Left cardiac atrium (tissue), 4 donors: ENCODE results near the gene NXPH3. TPM values are rescaled to one million over a fixed set of nuclear protein-coding genes. Genes with fewer than 3 reads are reported as not detected.
A peak's percentile ranks its signal among the peaks of the same experiment; 100 is the strongest.

Source experiments
- ATAC-seq, 2 donors: fragments of 200-7000 bp; cut with Tn5 transposase; one replicate each; pipeline ENCODE4 v1.9.1; 2020; ENCODE audit warnings: mild to moderate bottlenecking in 2 of 2, moderate library complexity in 2 of 2
- DNase-seq: peaks from one replicate; pipeline ENCODE4 v3.0.0-alpha.2; 2020
- intact Hi-C, 2 donors: fragments of 100-400 bp; cut with DNase I; formaldehyde crosslinking; loops; one replicate each; pipeline versions ENCODE4 v1.14.1 to v1.15.1; 2022 to 2023
- total RNA-seq, 2 donors: library from RNA; stranded (reverse); fragmentation: NEBNext Ultra II Directional; extraction: Animal tissue kit (Norgen Biotek cat#: 25700); gene quantifications; one replicate each; pipeline ENCODE4 v1.2.1, GENCODE V29; 2021
- donor health status: DM: no; HTN: yes; CAD: no.
- donor health status: DM: no; HTN: yes; CAD: no; lungs with severe emphysema.
- donor health status: DM: yes; HTN: yes; CAD: no.
- donor health status: Dilated cardiomyopathy.

NXPH3 gene
- total RNA-seq, 2 donors from 2014 or later = 3.6 to 6.5 TPM

DNA sequence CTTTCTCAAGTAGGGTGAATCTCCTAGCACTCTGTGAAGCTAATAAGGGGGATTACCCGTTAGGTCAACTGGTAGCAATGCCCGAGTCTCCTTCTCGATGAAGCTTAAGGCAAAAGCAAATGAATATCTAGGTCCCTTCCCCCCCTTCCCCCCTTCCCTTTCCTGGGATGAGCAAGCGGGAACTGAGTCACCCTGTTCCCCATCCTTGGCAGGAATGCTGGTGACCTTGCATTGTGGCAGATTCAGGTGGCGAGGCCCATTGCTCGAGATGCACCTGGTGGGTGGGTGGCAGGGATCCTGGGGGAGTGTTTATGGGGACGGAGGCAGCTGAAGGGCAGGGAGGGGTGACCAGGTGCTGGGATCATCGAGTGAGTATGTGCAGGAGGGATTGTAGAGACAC is 7.1 kb downstream of the NXPH3 start:
- intact Hi-C loops = no loop called here

DNA sequence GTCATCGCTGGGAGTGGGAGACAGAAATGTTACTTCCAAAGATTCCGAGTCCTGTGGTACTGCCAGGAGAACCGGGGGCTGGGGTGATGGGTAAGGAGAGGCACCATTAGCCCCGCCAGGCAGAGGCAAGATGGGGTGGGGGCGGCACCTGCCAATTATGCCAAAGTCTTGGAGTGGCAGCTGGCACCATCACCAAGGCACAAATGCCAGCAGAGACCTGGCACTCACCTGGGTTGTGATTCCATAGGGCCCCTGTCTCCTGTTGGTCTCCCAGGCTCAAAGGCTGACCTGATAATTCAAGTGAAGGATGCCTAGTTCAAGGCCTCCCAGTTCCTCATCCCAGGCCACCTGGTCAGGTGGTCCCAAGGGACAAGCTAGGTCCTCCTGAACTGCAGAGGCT is 7.6 kb downstream of the NXPH3 start:
- no peak for DNase-seq
- no peak for ATAC-seq
- intact Hi-C loops = no loop called here

More for the DNA sequence above, 7.1 kb downstream of the NXPH3 start:
- DNase-seq (no peak), ATAC-seq (no peak)

DNA sequence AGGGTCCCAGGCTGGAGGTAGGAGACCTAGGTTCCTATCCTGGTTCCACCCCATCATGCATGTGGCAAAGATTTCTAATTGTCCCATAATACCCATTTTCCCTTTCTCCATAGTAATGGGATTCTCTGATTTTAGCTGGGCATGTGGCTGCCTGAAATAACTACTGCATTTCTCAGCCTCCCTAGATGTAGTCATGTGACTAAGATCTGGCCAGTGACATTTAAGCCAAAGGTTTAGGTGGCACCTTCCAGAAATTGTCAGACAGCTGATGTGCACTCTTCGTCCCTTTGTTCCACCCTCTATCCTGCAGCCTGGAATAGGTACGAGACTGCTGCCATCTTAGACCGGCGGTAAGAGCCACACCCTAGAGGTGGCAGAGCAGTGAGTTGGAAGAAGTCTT is 8.2 kb downstream of the NXPH3 start:
- intact Hi-C loops = no loop called here
- no peak for ATAC-seq
- no peak for DNase-seq

DNA sequence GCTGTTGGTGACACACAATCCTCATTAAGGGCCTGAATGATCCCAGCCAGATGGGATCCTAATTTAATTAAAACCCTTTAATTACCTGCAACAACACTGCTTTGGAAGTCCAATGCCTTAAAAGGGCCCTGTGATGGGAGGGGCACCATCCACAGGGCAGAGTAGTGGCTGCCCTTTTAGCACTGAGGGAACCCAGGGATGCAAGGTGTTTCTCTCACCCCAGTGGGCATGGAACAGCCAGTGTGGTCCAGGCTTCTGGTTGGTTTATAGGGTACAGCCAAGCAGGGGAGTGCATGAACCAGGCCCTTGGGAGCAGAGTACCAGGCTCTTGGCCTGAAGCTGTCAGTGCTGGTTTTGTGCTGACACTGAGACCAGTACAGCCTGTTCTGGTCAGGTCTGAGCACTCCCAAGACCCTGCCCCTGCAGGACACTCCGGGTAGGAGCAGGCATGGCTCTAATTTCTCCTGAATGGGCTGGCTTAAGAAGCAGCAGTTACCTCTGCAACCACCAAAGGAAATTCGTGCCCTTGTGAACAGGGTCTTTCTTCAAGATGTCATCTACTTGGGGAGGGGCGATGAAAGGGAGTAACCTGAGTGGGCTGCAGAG is 9.9 kb downstream of the NXPH3 start:
- ATAC-seq = no peak
- intact Hi-C loops = no loop called here
- DNase-seq = no peak

GRCh38 chr17:49587366-49588073 is 11.8 kb downstream of the NXPH3 start:
- intact Hi-C loops = no loop called here
- ATAC-seq = no peak
- no peak for DNase-seq

- DNase-seq (no peak), ATAC-seq (no peak)
- intact Hi-C loops = no loop called here
Measured at GRCh38 chr17:49588312-49588711, 12.6 kb downstream of the NXPH3 start.

GRCh38 chr17:49588726-49589576 is 13.3 kb downstream of the NXPH3 start:
- no peak for DNase-seq
- intact Hi-C loops = no loop called here
- no peak for ATAC-seq

DNA sequence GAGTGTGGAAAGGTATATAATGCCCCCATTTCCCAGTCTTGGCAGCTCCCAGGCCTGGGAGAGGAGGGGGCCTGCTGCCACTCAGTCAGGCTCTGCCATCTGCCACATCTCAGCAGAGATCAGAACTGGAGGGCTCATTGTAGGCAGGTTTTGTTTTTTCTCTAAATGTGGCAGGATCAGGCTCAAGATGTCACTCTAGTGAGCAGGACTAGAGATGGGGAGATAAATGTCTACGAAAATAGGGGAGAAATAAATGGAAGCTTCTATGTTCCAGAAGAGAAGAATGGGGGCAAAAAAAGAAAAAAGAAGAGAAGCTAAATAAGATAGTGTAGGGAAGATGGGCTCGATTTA is 13.9 kb downstream of the NXPH3 start:
- intact Hi-C loops = no loop called here
- DNase-seq = no peak
- ATAC-seq = no peak

GRCh38 chr17:49590874-49591273 is 15.2 kb downstream of the NXPH3 start:
- intact Hi-C loops = no loop called here
- DNase-seq (no peak), ATAC-seq (no peak)

- ATAC-seq = no peak
- DNase-seq = no peak
- intact Hi-C loops = no loop called here
Measured at GRCh38 chr17:49592263-49592662, 16.6 kb downstream of the NXPH3 start.

DNA sequence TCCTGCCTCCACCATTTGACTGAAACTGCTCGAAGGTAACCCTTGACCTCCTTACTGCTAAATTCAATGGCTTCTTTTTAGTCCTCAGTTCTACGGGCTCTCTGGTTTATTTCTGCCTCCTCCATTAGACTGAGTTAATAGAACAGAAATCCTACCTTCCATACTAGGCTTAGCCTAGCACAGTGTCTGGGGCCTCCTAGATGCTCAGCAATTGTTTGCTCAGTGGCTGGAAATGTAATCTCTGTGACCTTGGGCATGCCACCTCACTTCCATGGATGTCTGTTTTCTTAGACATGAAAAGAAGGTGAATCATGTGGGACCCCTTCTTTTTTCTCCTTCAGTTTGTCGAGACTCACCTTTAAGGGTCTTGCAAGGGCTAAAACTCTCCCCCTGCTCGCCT is 19.7 kb downstream of the NXPH3 start:
- no peak for ATAC-seq
- no peak for DNase-seq
- intact Hi-C loops = no loop called here

- intact Hi-C loops = no loop called here
- ATAC-seq = no peak
Measured at GRCh38 chr17:49595980-49596379, 20.3 kb downstream of the NXPH3 start.

GRCh38 chr17:49596613-49597244 is 21.1 kb downstream of the NXPH3 start:
- ATAC-seq (no peak), DNase-seq (no peak)
- intact Hi-C loops = no loop called here

More at GRCh38 chr17:49595980-49596379, 20.3 kb downstream of the NXPH3 start:
- no peak for DNase-seq

- ATAC-seq (no peak), DNase-seq (no peak)
- intact Hi-C loops = no loop called here
Measured at GRCh38 chr17:49597436-49597835, 21.8 kb downstream of the NXPH3 start.

DNA sequence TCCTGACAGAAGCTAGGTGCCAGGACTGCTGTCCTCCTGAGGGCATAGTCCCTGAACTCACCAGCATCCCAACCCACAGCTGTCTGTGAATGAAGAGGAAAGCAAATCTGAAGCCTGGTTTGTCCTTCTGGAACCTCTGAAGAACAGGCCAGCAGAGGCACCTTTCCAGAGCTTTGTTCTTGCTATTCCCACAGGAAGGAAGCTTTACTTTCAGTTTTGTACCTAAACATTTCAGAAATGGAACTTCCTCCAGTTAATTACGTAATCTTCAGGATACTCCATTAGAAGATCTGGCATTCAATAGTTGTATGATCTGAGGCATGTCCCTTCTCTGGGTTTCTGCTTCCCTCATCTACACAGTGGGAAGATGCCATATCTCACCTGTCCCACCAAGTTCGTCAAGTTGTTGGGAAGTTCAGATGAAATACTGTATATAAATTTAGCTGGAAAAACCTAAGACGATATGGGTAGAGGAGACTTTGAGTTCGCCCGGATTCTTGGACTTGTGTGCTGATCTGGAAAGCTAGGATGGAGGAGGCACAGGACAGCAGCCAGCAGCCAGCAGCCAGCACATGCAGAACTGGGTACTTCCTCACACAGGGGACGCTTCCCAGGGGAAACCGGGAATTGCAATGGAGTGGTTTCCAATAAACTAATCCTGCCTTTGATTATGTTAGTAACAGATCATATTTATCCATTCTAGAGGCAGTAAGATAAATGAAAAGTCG is 22.4 kb downstream of the NXPH3 start:
- ATAC-seq = peak in 1 of 2 donors; percentile 14
- DNase-seq = no peak
- intact Hi-C loops = no loop called here

- no peak for DNase-seq
- intact Hi-C loops = no loop called here
- ATAC-seq = no peak
Measured at GRCh38 chr17:49598918-49599317, 23.2 kb downstream of the NXPH3 start.

- intact Hi-C loops = no loop called here
- no peak for ATAC-seq
- DNase-seq = no peak
Measured at GRCh38 chr17:49600949-49601348, 25.3 kb downstream of the NXPH3 start.

DNA sequence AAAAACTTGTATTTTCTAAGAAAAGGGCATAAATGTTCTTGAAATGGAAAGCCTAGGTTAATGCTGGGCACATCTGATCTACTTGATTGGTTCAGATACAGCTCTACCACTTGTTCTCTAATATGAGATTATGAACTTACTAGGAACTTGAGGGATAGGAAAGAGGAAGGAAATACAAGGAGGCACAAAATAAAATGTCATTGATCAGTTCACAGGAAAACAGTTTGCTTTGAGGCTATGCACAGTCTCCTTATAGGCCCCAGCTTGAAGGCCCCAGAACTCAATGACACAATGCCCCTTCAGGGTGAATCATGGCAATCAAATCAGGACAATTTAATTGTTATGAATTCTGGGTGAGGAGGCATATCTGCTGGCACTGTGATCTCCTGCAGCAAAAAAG is 27.1 kb downstream of the NXPH3 start:
- DNase-seq (no peak), ATAC-seq (peak; percentile 35 to 38)
- intact Hi-C loops = no loop called here

GRCh38 chr17:49603238-49603637 is 27.6 kb downstream of the NXPH3 start:
- intact Hi-C loops = no loop called here
- ATAC-seq (peak; percentile 49 to 82), DNase-seq (no peak)
